ENCODE measurements around the gene BCKDHA.

DNA sequence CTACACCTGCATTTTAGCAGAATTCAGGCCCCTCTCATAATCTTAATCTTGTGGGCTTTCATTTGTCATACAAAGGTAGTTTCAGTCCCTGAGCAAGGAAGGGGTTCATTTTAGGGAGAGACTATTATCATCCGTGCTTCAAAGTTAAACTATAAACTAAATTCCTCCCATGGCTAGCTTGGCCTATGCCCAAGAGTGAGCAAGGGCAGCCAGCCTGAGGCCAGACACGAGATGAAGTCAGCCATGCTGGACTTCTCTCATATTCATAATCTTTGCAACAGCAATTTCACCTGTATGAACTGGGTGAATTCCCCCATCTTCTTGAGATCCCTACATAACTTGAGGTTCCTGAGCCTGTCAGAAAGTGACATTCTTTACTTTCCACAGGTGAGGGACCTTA lies 58.3 kb downstream of the BCKDHA start:
- no peak for TF ChIP-seq POLR2A (IDR thresholded peaks at IDR 0.05)
- TF ChIP-seq, protein P1, sequence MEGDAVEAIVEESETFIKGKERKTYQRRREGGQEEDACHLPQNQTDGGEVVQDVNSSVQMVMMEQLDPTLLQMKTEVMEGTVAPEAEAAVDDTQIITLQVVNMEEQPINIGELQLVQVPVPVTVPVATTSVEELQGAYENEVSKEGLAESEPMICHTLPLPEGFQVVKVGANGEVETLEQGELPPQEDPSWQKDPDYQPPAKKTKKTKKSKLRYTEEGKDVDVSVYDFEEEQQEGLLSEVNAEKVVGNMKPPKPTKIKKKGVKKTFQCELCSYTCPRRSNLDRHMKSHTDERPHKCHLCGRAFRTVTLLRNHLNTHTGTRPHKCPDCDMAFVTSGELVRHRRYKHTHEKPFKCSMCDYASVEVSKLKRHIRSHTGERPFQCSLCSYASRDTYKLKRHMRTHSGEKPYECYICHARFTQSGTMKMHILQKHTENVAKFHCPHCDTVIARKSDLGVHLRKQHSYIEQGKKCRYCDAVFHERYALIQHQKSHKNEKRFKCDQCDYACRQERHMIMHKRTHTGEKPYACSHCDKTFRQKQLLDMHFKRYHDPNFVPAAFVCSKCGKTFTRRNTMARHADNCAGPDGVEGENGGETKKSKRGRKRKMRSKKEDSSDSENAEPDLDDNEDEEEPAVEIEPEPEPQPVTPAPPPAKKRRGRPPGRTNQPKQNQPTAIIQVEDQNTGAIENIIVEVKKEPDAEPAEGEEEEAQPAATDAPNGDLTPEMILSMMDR (IDR thresholded peaks at IDR 0.05), result no peak

Data from esophagus squamous epithelium (tissue), 4 donors.